ENCODE data around the gene LST1.
"Not testable (repeated sequence)": the region's sequence is repeated elsewhere in the genome, so short reads cannot be mapped to it uniquely, and the experiment has no call there.

The LST1 gene

GRCh38 chr6:31586599-31587281 lies 663 bp downstream of the LST1 start:
- no peak overlapping the region for H3K9ac ChIP-seq (ENCODE audit: low read depth, low read length)

GRCh38 chr6:31587791-31588777 lies 2.0 kb downstream of the LST1 start:
- H3K36me3 ChIP-seq (ENCODE audit: insufficient read depth, low read length) = no peaks in the 10 kb centered on the region
- 78% methylated on average over 12 of the region's 12 CpGs for WGBS
- H3K4me1 ChIP-seq (ENCODE audit: insufficient read depth, low read length) = no peaks in the 10 kb centered on the region
- H3K4me3 ChIP-seq (ENCODE audit: low read length) = no peak overlapping the region
- no peaks in the 10 kb centered on the region for H3K27me3 ChIP-seq (ENCODE audit: insufficient read depth, low read length)
- H3K9me3 ChIP-seq (ENCODE audit: insufficient read depth, low read depth, low read length) = no peaks in the 10 kb centered on the region
- H3K27ac ChIP-seq (ENCODE audit: low read depth, low read length) = no peak overlapping the region
- H3K9ac ChIP-seq (ENCODE audit: low read depth, low read length) = no peak overlapping the region

More at GRCh38 chr6:31586599-31587281, 663 bp downstream of the LST1 start:
- no peak overlapping the region for H3K27ac ChIP-seq (ENCODE audit: low read depth, low read length)
- H3K4me3 ChIP-seq (ENCODE audit: low read length) = no peak overlapping the region
- peaks cover 3% of the 10 kb centered on the region; the same call in 1 of the 2 replicates for H3K4me1 ChIP-seq (ENCODE audit: insufficient read depth, low read length)
- 82% methylated on average over 8 of the region's 9 CpGs for WGBS
- H3K36me3 ChIP-seq (ENCODE audit: insufficient read depth, low read length) = no peaks in the 10 kb centered on the region
- no peaks in the 10 kb centered on the region for H3K9me3 ChIP-seq (ENCODE audit: insufficient read depth, low read depth, low read length)
- H3K27me3 ChIP-seq (ENCODE audit: insufficient read depth, low read length) = peaks cover 7% of the 10 kb centered on the region; the same call in 1 of the 2 replicates

GRCh38 chr6:31588871-31589650 lies 3.0 kb downstream of the LST1 start:
- Histone ChIP-seq H3K4me1 (ENCODE audit: insufficient read depth, low read length) (no peaks in the 10 kb centered on the region), H3K9me3 (ENCODE audit: insufficient read depth, low read depth, low read length) (no peaks in the 10 kb centered on the region), H3K9ac (ENCODE audit: low read depth, low read length) (no peak overlapping the region), H3K36me3 (ENCODE audit: insufficient read depth, low read length) (no peaks in the 10 kb centered on the region), H3K4me3 (ENCODE audit: low read length) (no peak overlapping the region), H3K27ac (ENCODE audit: low read depth, low read length) (no peak overlapping the region), H3K27me3 (ENCODE audit: insufficient read depth, low read length) (no peaks in the 10 kb centered on the region)
- 81% methylated on average over 9 of the region's 9 CpGs for WGBS

GRCh38 chr6:31590691-31591090 lies 4.6 kb downstream of the LST1 start:
- H3K4me1 ChIP-seq (ENCODE audit: insufficient read depth, low read length); H3K9me3 ChIP-seq (ENCODE audit: insufficient read depth, low read depth, low read length); H3K4me3 ChIP-seq (ENCODE audit: low read length); H3K27me3 ChIP-seq (ENCODE audit: insufficient read depth, low read length); H3K36me3 ChIP-seq (ENCODE audit: insufficient read depth, low read length); H3K9ac ChIP-seq (ENCODE audit: low read depth, low read length); H3K27ac ChIP-seq (ENCODE audit: low read depth, low read length): not testable (repeated sequence)
- 95% methylated on average over 5 of the region's 5 CpGs for WGBS

- no peaks in the 10 kb centered on the region for H3K9me3 ChIP-seq (ENCODE audit: insufficient read depth, low read depth, low read length)
- H3K27me3 ChIP-seq (ENCODE audit: insufficient read depth, low read length) = no peaks in the 10 kb centered on the region
- H3K36me3 ChIP-seq (ENCODE audit: insufficient read depth, low read length) = no peaks in the 10 kb centered on the region
- no peaks in the 10 kb centered on the region for H3K4me1 ChIP-seq (ENCODE audit: insufficient read depth, low read length)
- H3K27ac ChIP-seq (ENCODE audit: low read depth, low read length) = no peak overlapping the region
- no peak overlapping the region for H3K9ac ChIP-seq (ENCODE audit: low read depth, low read length)
- WGBS = 95% methylated on average over 7 of the region's 7 CpGs
- no peak overlapping the region for H3K4me3 ChIP-seq (ENCODE audit: low read length)
Observed at GRCh38 chr6:31592396-31592771, 6.3 kb downstream of the LST1 start.

- 45% methylated on average over 2 of the region's 2 CpGs for WGBS
- H3K27ac ChIP-seq (ENCODE audit: low read depth, low read length) = no peak overlapping the region
Observed at GRCh38 chr6:31597006-31597405, 10.9 kb downstream of the LST1 start.

GRCh38 chr6:31607317-31607716 lies 21.2 kb downstream of the LST1 start:
- Histone ChIP-seq H3K27me3 (ENCODE audit: insufficient read depth, low read length) (no peaks in the 10 kb centered on the region), H3K9ac (ENCODE audit: low read depth, low read length) (no peak overlapping the region), H3K9me3 (ENCODE audit: insufficient read depth, low read depth, low read length) (no peaks in the 10 kb centered on the region), H3K4me1 (ENCODE audit: insufficient read depth, low read length) (no peaks in the 10 kb centered on the region), H3K4me3 (ENCODE audit: low read length) (no peak overlapping the region), H3K27ac (ENCODE audit: low read depth, low read length) (no peak overlapping the region), H3K36me3 (ENCODE audit: insufficient read depth, low read length) (no peaks in the 10 kb centered on the region)
- WGBS = 73% methylated on average over 1 of the region's 1 CpG

More at GRCh38 chr6:31597006-31597405, 10.9 kb downstream of the LST1 start:
- H3K4me1 ChIP-seq (ENCODE audit: insufficient read depth, low read length) = no peaks in the 10 kb centered on the region
- no peaks in the 10 kb centered on the region for H3K27me3 ChIP-seq (ENCODE audit: insufficient read depth, low read length)
- H3K4me3 ChIP-seq (ENCODE audit: low read length) = no peak overlapping the region
- H3K9ac ChIP-seq (ENCODE audit: low read depth, low read length) = no peak overlapping the region
- H3K9me3 ChIP-seq (ENCODE audit: insufficient read depth, low read depth, low read length) = no peaks in the 10 kb centered on the region
- no peaks in the 10 kb centered on the region for H3K36me3 ChIP-seq (ENCODE audit: insufficient read depth, low read length)

GRCh38 chr6:31609519-31610406 lies 23.7 kb downstream of the LST1 start:
- no peaks in the 10 kb centered on the region for H3K36me3 ChIP-seq (ENCODE audit: insufficient read depth, low read length)
- no peak overlapping the region for H3K9ac ChIP-seq (ENCODE audit: low read depth, low read length)
- peaks cover under 1% of the 10 kb centered on the region; the same call in 1 of the 2 replicates for H3K4me1 ChIP-seq (ENCODE audit: insufficient read depth, low read length)
- H3K4me3 ChIP-seq (ENCODE audit: low read length) = no peak overlapping the region
- WGBS = 85% methylated on average over 8 of the region's 8 CpGs
- no peaks in the 10 kb centered on the region for H3K9me3 ChIP-seq (ENCODE audit: insufficient read depth, low read depth, low read length)
- no peaks in the 10 kb centered on the region for H3K27me3 ChIP-seq (ENCODE audit: insufficient read depth, low read length)
- no peak overlapping the region for H3K27ac ChIP-seq (ENCODE audit: low read depth, low read length)

- Histone ChIP-seq H3K36me3 (ENCODE audit: insufficient read depth, low read length) (no peaks in the 10 kb centered on the region), H3K9me3 (ENCODE audit: insufficient read depth, low read depth, low read length) (no peaks in the 10 kb centered on the region), H3K27ac (ENCODE audit: low read depth, low read length) (no peak overlapping the region), H3K4me1 (ENCODE audit: insufficient read depth, low read length) (peaks cover 10% of the 10 kb centered on the region; the same call in 1 of the 2 replicates), H3K4me3 (ENCODE audit: low read length) (no peak overlapping the region), H3K27me3 (ENCODE audit: insufficient read depth, low read length) (no peaks in the 10 kb centered on the region), H3K9ac (ENCODE audit: low read depth, low read length) (no peak overlapping the region)
- WGBS = 93% methylated on average over 4 of the region's 4 CpGs
Observed at GRCh38 chr6:31610968-31611367, 24.9 kb downstream of the LST1 start.

- Histone ChIP-seq H3K27ac (ENCODE audit: low read depth, low read length) (no peak overlapping the region), H3K27me3 (ENCODE audit: insufficient read depth, low read length) (no peaks in the 10 kb centered on the region), H3K9ac (ENCODE audit: low read depth, low read length) (no peak overlapping the region), H3K36me3 (ENCODE audit: insufficient read depth, low read length) (no peaks in the 10 kb centered on the region), H3K4me3 (ENCODE audit: low read length) (no peak overlapping the region), H3K9me3 (ENCODE audit: insufficient read depth, low read depth, low read length) (no peaks in the 10 kb centered on the region), H3K4me1 (ENCODE audit: insufficient read depth, low read length) (peaks cover 10% of the 10 kb centered on the region; the same call in 1 of the 2 replicates)
- WGBS = 90% methylated on average over 8 of the region's 8 CpGs
Observed at GRCh38 chr6:31614075-31614619, 28.1 kb downstream of the LST1 start.
